Stimulated activated CD8-positive, alpha-beta memory T cell treated with anti-CD3 and anti-CD28 coated beads, Interleukin-2, amount 100 ng/mL, for 48 hours (primary cell): ENCODE results near the gene SMIM5.

Source experiments
- DNase-seq, 2 donors: peaks; one replicate each; pipeline ENCODE4 v3.0.0-alpha.2; 2020; ENCODE audit warnings: low read depth in 2 of 2

SMIM5 gene

DNA sequence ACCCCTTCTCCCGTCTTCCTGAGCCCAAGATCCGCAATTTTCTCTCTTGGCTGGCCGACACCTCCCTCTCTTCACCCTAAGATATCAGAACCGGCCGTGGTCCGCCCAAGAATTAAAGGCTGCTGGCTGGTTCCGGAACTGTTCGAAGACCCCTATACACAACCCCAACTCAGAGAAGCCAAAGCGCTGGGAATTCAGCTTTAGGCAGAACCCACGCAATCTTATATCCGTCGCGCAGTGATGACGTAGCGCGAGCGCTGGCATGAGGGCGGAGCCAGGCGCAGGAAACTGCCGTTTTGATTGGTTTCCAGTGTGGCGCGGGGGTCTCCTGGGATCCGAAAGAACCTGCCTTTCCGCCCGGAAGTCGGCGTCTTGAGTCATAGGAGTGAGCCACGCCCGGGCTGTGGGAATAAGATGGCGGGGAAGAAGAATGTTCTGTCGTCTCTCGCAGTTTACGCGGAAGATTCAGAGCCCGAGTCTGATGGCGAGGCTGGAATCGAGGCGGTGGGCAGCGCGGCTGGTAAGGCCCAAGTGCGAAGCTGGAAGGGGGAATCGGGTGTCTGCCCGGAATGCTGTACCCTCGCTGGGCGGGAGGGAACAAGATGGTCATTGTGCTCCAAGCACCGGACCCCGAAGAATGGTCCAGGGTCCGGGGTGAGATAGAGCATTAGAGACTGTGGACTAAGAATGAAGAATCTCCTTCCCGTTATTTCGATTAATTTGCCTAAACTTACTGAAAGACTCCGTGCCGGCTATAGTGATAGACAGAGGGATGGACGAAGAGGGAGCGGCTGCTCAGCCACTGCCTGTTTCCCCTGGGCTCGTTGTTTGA lies 33.9 kb downstream of the SMIM5 start, which contains the start of the genes RECQL5 and SAP30BP:
Gene RECQL5 (minus strand): TSS at position 196 of the 832 bp plus-strand sequence. CDS start 597 bp downstream, outside the sequence.
Gene SAP30BP (plus strand): TSS at position 380 of the 832 bp plus-strand sequence. CDS start 35 bp downstream, at position 415.
- peak; percentile 93 to 97 for DNase-seq

DNA sequence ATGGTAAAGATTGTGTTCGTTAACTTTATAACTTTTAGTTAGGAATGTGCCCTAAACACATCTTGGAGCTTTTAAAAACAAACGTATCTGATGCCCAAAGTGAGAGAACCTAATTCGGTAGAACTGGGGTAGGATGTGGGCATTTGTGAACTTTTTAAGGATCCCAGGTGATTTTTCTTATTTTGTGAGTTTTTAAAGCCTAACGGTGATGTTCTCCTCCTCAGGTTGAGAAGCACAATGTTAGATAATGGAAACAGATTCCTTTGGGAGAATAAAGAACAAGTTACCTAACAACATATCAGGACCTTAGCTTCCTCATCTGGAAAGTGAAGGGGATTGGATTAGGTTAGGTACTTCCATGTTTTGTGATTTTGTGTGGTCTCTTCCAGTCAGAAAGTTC lies 34.6 kb downstream of the SMIM5 start:
- no peak for DNase-seq

DNA sequence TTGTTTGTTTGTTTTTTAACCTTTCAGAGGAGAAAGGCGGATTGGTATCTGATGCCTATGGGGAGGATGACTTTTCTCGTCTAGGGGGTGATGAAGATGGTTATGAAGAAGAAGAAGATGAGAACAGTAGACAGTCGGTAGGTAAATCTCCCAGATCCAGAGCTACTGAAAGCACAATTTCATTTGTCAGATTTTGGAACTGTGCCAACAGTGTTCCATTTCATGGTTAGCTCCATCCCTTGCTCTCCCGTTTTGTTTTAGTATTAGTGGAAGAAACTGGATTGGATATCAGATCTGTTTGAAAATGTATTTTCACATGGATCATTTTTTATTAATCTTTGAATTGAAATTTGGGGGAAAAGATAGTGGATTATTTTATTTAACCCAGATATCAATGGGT lies 35.3 kb downstream of the SMIM5 start:
- no peak for DNase-seq

DNA sequence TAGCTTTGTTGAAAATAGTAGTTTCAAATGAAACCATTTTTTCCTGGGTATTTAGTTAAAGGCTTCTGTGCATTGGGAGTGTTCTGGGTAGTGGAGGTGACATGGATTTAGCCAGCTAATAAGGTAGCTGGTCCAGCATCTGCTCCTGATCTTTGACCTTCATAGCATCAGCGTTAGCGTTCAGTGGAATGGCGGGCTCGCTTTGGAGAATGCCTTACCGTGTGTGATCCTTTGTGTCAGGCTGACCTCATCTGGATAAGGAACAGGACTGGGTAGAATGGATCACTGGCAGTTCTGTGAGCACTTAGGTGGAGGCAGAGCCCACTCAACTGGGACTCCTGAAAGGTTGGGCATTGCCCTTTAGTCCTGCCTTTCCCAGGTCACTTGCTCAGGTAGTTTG lies 37.6 kb downstream of the SMIM5 start:
- DNase-seq = no peak

DNA sequence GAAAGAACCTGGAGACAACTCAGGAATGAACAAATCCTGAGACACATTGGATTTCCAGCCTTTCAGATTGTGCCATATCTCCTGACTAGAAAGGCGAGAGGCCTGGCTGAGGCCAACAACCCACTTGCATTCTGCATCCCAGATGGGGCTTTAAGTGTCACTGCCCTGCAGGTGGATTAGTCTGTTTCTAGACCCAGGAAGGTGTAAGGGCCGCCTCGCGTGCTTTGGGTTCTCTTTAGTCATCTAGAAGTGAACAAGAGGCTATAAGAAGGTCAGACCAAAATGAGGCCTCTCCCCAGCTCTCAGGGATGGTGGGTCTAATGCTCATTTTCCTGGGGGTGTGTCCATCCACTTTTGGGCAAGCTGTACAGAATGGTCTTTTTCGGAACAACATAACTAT lies 38.8 kb downstream of the SMIM5 start:
- no peak for DNase-seq

DNA sequence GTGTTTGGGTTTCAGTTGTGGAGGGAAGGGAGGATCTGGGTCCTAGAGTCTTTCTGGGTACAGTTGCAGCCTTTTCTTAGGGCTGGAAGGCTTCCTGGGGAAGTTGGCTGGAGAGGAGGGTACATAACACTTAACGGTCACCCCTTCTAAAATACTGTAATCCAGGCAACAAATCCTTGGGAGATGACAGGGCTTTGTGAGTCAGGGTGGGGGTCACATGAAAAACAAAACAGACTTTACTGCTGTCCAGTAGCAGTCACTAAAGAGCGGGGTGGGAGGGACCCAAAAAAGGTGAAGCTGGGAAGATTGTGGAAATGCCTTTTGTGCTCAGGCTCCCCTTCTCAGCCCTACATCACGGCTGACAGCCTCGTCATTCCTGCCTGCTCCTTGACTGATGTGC lies 40.3 kb downstream of the SMIM5 start:
- no peak for DNase-seq

DNA sequence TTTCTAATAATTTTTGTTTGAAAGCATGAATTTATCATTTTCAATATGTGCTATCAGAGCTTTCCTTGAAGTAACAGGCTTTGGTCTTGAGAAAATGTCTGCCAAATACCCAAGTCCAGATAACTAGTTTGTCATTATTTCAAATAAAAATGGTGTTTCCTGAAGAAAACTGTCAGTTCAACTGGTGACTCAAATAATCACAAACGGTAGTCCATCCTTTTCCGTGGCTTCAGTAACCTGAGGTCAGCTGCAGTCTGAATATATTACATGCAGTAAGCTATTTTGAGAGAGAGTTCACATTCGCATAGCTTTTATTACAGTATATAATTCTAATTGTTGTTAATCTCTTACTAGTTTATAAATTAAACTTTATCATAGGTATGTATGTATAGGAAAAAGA lies 43.2 kb downstream of the SMIM5 start:
- no peak for DNase-seq

DNA sequence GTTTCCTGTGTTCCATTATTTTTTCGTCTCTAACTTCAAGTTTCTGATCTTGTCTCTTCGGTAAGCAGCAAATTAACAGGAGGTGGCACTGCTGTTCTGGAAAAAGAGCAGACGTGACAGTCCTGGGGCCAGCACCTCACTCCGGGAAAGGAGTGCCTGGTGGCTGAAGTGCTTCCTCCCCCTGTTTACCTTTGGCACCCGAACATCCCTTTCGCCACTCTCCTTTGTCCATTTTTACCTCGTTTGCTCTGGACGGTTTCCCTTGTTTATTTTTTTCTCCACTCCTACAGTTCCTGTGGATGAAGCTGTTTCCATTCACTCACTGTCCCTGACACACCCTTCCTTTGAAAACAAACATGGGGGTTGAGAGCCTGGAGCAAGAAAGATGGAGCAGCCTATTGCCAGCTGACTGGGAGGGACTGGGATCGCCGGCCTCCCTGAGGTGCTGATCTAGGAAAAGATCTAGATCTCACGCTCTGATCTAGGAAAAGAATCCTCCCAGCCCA lies 46.5 kb downstream of the SMIM5 start:
- DNase-seq = no peak

DNA sequence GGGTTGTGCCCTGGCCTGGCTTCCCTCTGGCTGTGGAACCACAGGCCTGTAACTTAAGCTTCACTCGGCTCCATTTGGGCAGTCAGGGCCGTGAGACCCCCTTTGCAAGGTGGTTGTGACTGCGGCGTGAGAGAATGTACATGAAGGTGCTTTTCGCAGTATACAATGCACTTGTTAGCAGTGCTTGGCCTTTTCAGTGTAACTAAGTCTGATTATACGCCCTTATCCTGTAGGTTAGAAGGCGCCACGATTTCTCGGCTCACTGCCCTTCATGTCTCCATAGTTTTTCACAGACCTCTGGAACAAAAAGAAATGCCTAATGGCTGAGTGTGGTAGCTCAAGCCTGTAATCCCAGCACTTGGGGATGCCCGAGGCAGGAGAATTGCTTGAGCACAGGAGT lies 47.2 kb downstream of the SMIM5 start:
- no peak for DNase-seq

DNA sequence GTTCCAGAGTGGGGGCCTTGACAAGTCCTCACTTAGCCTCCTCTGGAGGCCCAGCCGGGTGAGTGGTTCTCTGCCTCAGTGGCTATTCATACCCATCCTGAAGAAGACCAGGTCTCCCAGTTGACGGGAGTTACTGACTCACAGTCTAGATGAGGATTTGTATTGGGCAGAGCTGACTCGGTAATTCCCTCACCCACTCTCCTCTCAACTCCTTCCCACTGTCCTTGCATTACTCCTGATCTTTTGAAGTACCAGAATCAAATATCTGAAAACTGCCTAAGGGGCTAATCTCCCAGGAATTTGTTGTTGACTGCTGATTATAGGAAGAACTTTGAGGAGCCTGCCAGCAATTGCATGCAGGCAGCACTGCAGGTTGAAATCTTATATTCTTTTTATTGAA lies 48.1 kb downstream of the SMIM5 start:
- no peak for DNase-seq

DNA sequence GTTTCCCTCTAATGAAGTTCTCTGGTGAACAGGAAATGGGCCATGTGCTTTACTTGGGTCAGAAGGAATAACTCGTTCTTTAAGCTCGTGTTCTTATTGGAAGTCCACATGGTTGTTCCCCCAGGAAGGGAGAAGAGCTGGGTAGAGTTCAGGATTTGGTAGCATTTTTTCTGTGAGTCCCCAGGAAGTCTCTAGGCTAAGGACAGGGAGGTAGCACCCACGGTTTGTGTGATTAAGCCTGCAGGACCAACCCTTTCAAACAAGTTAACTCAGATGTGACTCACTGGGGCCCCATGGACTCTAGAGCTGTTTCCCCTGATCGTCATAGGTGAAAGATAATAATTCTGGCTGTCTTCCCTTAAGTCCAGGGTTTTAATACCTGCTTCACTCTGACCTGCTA lies 50.3 kb downstream of the SMIM5 start:
- DNase-seq = no peak

DNA sequence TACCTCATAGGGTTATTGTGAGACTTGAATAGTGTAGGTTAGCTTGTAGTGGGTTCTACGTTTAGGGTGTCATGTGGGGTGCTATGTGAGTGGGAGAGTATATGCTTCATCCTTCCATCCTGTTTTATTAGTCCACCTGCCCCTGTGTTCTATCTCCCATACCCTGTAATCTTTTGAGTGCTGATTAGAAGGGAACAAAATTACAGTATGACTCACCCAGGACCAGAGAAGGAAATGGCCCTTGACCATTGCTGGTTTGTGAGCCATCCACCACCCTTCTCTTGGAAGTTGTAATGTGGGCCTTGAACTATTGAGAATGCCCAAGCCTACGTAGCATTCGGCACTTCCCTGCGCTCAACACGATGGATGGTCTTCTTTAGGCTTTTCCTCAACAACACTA lies 51.0 kb downstream of the SMIM5 start:
- DNase-seq = no peak

DNA sequence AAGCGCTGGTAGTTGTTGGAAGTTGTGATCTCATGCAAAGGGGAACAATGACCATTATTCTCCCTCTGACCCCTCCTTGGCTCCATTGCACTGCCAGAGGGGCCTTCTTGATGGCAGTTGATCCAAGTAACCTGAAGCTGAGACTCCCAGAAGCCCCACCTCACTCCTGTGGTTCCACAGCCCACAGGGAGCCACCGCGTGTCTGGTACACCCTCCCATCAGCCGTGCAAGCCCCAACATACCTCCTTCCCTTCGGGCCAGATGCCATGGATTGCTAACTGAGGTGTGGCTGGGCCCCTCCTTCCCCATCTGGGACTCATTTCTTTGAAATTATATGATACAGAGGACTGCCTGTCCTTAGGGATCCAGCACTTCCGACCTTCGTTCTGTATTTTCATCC lies 51.7 kb downstream of the SMIM5 start:
- DNase-seq = no peak

DNA sequence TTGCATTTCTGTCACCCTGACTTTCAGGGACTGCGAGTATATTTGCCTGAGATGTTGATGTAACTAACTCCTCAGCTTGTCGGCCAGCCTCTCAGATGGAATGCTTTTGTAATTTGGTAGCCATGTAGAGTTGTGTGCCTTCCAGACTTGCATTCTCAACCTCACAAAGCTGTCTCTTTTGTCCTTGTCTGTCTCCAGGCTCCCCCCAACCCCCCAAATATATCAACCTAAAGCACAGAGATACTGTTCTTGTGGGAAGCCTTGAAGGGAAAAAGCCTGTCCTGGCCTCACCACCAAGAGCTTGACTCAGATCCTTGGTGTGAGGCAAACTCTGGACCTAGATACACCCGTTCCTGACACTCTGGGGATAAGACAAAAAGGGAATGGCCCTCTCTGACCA lies 52.3 kb downstream of the SMIM5 start:
- no peak for DNase-seq

DNA sequence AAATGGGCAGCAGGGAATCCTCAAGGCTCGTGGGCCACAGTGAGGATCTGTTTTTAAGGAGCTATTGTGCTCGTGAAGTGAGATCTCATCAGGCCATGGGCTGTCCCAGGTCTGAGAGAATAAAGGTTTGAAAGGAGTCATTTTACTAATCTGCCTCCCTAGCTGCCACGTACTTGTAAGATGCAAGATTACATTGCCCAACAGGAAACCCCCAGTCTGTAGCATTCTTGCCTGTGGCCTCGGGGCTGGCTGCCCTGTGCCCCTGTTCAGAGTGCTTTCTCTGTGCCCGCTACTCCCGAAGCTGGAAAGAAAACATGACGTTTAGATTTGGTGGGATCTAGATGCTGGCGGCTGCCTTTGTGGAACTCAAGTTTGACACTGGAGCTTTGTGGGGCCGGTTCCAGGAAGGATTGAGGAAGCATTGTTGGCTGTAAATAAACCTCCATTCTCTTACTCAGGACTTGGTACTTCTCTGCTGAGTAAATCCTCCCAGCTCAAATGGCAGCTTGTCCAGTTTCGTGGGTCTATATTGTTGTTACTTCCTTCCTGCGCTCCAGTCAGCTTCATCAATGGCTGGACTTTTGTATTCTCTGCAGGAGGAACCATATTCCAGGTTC lies 55.1 kb downstream of the SMIM5 start:
- no peak for DNase-seq

DNA sequence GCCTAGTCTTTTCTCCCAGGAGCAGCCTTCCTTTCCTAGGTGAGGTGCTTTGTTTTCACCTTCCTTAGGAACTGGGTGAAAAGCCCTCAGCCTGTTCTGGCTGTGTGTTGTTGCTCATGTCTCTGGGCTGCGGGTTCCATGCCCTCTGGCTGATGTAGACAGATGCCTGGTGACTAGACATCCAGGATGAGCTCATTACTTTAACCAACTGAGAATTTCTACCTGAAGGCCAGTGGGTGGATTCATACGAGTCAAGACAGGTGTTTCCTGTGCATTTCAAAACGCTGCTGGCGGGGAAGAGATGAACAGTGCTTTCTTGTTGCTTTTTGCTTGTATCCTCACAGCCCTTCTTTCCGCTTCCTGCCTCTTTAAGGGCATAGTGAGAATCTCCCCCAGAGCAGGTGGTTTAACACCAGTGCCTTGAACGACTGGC lies 56.2 kb downstream of the SMIM5 start:
- DNase-seq = peak in 1 of 2 donors; percentile 14
